Stomach (tissue), 4 donors: ENCODE measurements around the gene PIK3CB.

Experiments
- CTCF ChIP-seq, 7 experiments: fragments of 450-650 bp in 4 of 7; fragments of 200-600 bp in 3 of 7; sonication (generic) in 3 of 7; IDR thresholded peaks; one replicate each; pipeline ENCODE4 v1.5.1; 2016 to 2019; ENCODE audit warnings: antibody characterized with exemption in 7 of 7, control low read depth in 2 of 7, mild to moderate bottlenecking in 1 of 7
- POLR2A ChIP-seq, 4 donors: fragments of 450-650 bp; IDR thresholded peaks; one replicate each; pipeline ENCODE4 v1.6.1; 2016; ENCODE audit warnings: antibody characterized with exemption in 4 of 4, control low read depth in 2 of 4, mild to moderate bottlenecking in 1 of 4, moderate library complexity in 1 of 4

GRCh38 chr3:138835397-138835757, 649 bp upstream of the PIK3CB start:
- TF ChIP-seq CTCF (IDR thresholded peaks at IDR 0.05) (no peak), POLR2A (IDR thresholded peaks at IDR 0.05) (no peak)
